RPMI7951 (cell line): ENCODE data around the gene IL5. TPM values are rescaled to one million over a fixed set of nuclear protein-coding genes. Genes with fewer than 3 reads are reported as not detected.
A peak's percentile ranks its signal among the peaks of the same experiment; 100 is the strongest.

ENCODE experiments used
- DNase-seq: peaks from one replicate; pipeline ENCODE4 v3.0.0-alpha.2; 2012; ENCODE audit warnings: low read depth
- total RNA-seq: library from RNA; depleted of rRNA; stranded (reverse); fragments of >200 nt; shearing (Covaris generic); gene quantifications from 2 replicates; pipeline ENCODE4 v1.2.3, GENCODE V29; 2014; rRNA removed

IL5 gene
- total RNA-seq, 1 experiment from 2014 or later = not detected

DNA sequence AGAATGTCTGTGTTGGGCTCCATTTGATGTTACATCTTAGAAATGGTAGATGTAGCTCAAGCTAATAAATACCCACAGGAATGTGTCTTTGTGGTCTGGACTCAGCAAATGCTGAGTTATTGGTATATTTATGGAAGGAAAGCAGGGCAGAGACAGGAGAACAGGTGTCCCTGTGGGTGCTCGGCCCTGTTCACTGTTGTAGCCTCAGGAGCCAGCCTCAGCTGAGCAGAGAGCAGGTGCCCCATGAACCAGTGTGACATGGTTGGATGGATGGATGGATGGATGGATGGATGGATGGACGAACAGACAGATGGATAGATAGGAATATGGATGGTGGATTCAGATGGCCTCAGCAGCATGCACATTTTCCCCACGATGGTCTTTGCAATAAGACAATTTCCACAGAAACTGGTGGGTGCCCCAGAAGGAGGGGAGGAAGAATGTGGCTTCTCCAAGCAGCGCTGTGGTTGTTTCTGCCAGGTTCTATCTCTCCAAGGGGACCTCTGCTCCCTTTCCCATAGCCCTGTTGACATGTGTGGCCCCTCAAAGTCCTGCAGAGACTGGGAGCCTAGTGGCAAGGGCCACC lies 44.5 kb downstream of the IL5 start:
- DNase-seq = no peak

DNA sequence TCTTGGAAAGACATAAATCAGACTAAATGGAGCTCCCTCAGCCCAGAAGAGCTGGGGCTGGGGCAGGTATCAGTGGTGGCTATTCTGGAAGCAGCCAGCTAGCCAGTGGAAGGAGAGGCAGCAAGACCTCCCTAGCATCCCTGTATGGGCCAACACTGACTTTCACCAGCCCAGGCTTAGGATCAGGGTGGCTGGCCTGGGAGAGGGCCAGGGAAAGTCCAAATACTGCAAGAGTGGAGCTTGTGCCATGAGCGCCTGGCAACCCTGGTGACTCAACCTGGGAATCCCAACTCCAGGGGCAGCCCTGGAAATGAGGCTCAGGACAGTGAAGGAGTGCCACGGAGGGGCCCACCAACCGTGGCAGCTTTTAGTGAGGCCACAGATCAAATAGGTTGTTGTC lies 45.2 kb downstream of the IL5 start:
- peak; percentile 80 for DNase-seq

GRCh38 chr5:132497488-132497997 lies 45.8 kb downstream of the IL5 start:
- DNase-seq = peak; percentile 96

DNA sequence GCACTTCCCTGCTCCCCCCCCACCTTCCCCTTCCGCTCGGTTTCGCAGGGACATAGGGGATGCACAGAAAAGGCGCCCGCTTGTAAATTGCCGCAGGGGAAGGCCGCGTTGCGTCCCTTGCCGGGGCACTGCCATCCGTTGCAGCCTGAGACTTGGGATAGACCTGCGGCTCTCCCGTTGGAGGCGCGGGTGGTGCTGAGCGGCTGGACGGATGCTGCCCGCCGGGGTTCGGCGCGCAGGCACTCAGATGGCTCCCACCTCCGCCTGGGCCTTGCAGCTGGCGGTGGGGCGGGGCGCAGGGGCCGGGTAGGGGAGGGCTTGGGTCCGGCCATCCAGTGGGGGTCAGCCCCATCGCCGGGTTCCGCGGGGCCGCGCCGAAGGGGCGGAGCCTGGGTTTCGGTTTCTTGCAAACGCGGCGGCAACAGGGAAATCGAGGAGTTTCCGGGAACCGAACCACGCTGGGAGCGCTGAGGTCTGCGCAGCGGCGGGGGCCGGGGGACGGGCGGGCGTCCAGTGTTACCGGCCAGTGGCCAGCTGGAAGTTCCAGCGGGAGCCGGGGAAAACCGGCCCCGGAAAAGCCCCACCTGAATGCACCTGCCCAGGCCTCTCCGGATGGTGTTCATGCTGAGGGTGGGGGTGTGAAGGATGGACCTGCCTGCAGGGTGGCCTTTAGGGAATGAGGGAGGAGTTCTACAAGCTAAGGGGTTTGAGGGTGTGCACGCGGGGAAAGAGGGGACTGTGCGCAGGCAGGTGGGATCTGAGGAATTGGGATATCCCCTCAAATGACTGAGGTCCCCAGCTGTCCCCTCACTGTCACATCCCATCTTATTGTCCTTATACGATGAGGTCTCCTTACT lies 46.5 kb downstream of the IL5 start:
- peak; percentile 90 for DNase-seq

- peak; percentile 90 for DNase-seq
Observed at GRCh38 chr5:132496191-132496630, 47.1 kb downstream of the IL5 start.

- DNase-seq = peak; percentile 95
Observed at GRCh38 chr5:132495667-132496190, 47.6 kb downstream of the IL5 start.

GRCh38 chr5:132493821-132494220 lies 49.5 kb downstream of the IL5 start:
- no peak for DNase-seq

DNA sequence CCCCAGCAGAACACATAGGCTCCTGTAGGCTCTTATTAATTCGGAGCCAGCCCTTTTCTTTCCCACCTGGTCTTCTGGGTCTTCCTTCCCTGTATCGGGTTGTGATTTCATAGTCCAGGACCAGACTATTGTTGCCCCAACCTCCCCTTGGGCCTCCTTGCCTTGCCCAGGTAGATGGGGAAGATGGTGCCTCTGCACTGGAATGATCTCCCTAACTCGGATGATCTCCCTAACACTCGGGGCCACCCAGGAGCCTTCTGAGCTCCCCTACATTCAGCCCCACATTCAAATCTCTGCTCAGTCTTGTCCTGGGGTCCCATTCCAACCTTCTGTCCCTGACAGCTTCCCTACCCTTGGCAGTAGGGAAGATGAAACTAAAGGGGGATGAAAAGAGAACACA lies 50.1 kb downstream of the IL5 start:
- no peak for DNase-seq

- no peak for DNase-seq
Observed at GRCh38 chr5:132492386-132493125, 50.8 kb downstream of the IL5 start.

Other genes starting within 250 kb of the IL5 start
- 6.7 and 6.9 TPM in 2 replicates for gene SLC22A4, start 249.1 kb downstream of the IL5 start, total RNA-seq
- 2.5 and 4.0 TPM in 2 replicates for gene SLC22A5, start 173.8 kb downstream of the IL5 start, total RNA-seq
- gene IRF1, start 52.7 kb downstream of the IL5 start, total RNA-seq = 34.1 and 42.1 TPM in 2 replicates
- gene RAD50, start 13.5 kb upstream of the IL5 start, total RNA-seq = 13.5 and 25.2 TPM in 2 replicates
- gene IL13, start 114.7 kb upstream of the IL5 start, total RNA-seq = not detected in 2 replicates
- gene IL4, start 130.5 kb upstream of the IL5 start, total RNA-seq = not detected in 2 replicates
- 4.4 and 4.6 TPM in 2 replicates for gene KIF3A, start 194.0 kb upstream of the IL5 start, total RNA-seq
- 2.0 TPM in 1 of 2 replicates, not detected in the other for gene CCNI2, start 203.9 kb upstream of the IL5 start, total RNA-seq
- gene SEPTIN8, start 233.7 kb upstream of the IL5 start, total RNA-seq = 34.3 and 44.8 TPM in 2 replicates